GM10847 (cell line): ENCODE measurements around the gene L3MBTL3.

Experiments used
- POLR2A ChIP-seq: IDR thresholded peaks from 2 replicates; pipeline ENCODE4 v1.6.1; 2011; ENCODE audit not compliant: insufficient read length; ENCODE audit errors: extremely low read depth

L3MBTL3 gene

DNA sequence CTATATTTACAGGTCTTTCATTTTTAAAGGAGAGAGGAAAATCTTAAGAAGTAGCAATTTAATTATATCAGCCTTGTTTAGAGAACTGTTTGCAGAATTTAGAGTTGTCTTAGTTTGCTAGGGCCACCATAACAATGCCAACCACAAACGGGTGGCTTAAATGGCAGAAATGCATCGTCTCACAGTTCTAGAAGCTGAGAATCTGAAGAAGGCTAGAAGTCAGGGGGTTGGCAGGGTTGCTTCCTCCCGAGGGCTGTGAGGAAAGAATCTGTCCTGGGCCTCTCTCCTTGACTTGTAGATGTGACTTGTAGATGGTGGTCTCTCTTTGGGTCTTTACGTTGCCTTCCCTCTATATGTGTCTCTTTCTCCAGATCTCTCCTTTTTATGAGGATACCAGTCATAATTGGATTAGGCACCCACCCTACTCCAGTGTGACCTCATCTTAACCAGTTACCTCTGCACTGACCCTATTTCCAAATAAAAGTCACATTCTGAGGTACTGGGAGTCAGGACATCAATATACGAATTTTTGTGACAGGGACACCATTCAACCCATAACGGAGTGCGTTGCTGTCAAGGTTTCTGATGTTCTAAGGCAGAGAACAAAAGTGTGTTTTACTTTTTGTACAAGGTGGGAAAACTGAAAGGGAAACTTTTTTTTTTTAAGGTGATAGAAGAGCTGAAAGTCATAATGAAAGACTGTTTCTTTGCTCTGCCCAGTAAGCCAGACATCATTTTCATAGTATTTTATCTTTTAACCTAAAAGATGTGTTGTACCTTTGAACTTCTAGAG is 119.9 kb downstream of the L3MBTL3 start:
- TF ChIP-seq POLR2A, result no peak

GRCh38 chr6:130138909-130139242 is 120.5 kb downstream of the L3MBTL3 start:
- no peak for TF ChIP-seq POLR2A

DNA sequence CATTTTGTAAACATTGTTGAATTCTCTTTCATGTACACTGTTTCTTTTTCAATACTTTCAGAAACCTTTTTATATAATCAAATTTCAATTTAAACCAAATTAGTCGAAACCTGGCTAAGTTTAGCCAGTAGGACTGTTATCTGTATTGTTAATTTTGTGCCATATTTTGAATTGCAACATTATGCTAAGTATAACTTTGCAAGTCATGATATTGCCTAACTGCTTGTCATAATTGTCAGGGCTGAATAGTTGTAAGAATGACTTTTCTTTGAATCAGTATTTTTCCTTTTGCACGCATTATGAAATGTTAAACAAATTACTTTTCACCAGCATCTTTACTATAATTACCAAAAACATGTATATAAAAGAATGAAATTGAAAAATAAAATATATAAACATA is 121.7 kb downstream of the L3MBTL3 start:
- TF ChIP-seq POLR2A, result no peak

- TF ChIP-seq POLR2A, result no peak
These were observed 125.3 kb downstream of the L3MBTL3 start for GRCh38 chr6:130143709-130144108.

GRCh38 chr6:130147111-130147510 is 128.7 kb downstream of the L3MBTL3 start:
- TF ChIP-seq POLR2A, result no peak

- TF ChIP-seq POLR2A, result no peak
These were observed 129.8 kb downstream of the L3MBTL3 start for GRCh38 chr6:130148181-130148580.

DNA sequence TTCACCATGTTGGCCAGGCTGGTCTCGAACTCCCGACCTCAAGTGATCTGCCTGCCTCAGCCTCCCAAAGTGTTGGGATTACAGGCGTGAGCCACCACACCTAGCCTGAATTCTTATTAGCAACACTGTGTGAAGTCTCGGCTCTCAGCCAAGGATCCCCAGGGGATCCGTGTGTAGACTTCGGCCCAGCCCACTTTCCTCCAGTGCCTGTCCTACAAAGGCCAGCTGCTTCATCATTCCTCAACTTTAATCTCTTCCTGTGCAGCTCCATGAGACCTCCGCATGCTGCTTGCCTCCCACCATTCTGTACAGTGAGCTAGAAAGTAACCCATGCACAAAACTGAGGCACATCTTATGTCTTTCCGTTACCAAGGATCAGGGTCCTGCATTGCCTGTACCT is 132.5 kb downstream of the L3MBTL3 start:
- TF ChIP-seq POLR2A, result no peak

- no peak for TF ChIP-seq POLR2A
These were observed 134.6 kb downstream of the L3MBTL3 start for GRCh38 chr6:130152908-130153510.

- TF ChIP-seq POLR2A, result no peak
These were observed 138.5 kb downstream of the L3MBTL3 start for GRCh38 chr6:130156908-130157307.

GRCh38 chr6:130158056-130158455 is 139.7 kb downstream of the L3MBTL3 start:
- no peak for TF ChIP-seq POLR2A

DNA sequence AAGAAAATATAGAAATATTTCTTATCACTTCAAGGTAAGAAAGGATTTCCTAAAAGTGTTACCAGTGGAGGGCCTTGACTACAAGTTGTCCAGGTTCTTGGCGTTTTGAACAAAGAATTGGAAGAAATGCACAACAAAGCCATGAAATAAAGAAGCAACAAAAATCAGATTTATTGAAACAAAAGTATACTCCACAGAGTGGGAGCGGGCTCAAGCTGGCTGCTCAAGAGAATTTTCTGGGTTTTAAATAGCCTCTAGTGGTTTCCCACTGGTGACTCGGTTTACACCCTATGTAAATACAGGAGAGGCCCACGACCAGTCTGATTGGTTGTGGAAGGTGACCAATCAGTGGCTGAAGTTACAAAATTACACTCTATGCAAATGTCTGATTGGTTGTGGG is 140.2 kb downstream of the L3MBTL3 start:
- TF ChIP-seq POLR2A, result no peak

GRCh38 chr6:130159956-130160355 is 141.6 kb downstream of the L3MBTL3 start:
- TF ChIP-seq POLR2A, result no peak

- no peak for TF ChIP-seq POLR2A
These were observed 143.5 kb downstream of the L3MBTL3 start for GRCh38 chr6:130161683-130162404.

DNA sequence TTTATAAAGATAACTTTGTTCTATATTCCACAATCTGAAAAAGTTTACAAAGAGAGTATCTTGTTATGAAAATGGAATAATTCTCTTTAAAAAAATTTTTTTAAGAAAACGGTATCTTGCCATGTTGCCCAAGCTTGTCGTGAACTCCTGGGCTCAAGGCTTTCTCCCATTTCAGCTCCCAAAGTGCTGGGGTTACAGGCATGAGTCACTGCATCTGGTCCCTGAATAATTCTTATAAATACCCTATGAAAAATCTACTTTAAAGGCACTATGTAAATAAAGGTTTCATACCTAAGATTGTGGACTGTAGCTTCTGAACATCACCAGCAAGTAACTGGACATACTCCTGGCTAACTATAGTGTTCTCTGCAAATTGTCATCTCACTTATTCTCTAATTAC is 144.0 kb downstream of the L3MBTL3 start:
- no peak for TF ChIP-seq POLR2A

GRCh38 chr6:130163266-130163665 is 144.9 kb downstream of the L3MBTL3 start:
- TF ChIP-seq POLR2A, result no peak

GRCh38 chr6:130164251-130164650 is 145.9 kb downstream of the L3MBTL3 start:
- TF ChIP-seq POLR2A, result no peak

GRCh38 chr6:130167655-130168054 is 149.3 kb downstream of the L3MBTL3 start:
- TF ChIP-seq POLR2A, result no peak

DNA sequence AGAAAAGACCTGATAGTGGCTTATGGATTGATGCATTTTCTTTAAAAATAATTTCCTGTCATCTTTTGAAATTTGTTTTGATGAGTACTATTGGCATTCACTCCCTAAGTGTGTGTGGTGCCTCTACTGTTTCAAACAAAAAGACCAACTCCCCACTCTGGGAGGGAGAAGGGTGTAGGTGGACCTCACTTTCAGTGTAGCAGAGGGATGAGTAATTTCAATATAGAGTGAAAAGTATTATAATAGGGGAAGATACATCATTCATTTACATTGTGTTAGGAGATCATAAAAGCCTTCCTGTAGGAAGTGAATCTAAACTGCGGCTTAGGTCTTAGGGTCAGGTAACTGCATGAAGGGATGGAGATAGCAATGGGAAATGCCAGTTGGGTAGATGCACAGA is 158.0 kb downstream of the L3MBTL3 start:
- no peak for TF ChIP-seq POLR2A
